Esophagus squamous epithelium (tissue), 4 donors: ENCODE results near the gene GPR150.

ENCODE experiments used
- POLR2A ChIP-seq, 4 donors: fragments of 450-650 bp; IDR thresholded peaks; one replicate each; pipeline ENCODE4 v1.6.1; 2017; ENCODE audit warnings: antibody characterized with exemption in 4 of 4, mild to moderate bottlenecking in 4 of 4, moderate library complexity in 3 of 4
- TF ChIP-seq, protein P1 (sequence below), 6 experiments: fragments of 450-650 bp in 4 of 6; fragments of 200-600 bp in 2 of 6; sonication (generic) in 2 of 6; IDR thresholded peaks; one replicate each; pipeline ENCODE4 v1.5.1; 2016 to 2019; ENCODE audit warnings: antibody characterized with exemption in 6 of 6, mild to moderate bottlenecking in 4 of 6, moderate library complexity in 4 of 6

DNA sequence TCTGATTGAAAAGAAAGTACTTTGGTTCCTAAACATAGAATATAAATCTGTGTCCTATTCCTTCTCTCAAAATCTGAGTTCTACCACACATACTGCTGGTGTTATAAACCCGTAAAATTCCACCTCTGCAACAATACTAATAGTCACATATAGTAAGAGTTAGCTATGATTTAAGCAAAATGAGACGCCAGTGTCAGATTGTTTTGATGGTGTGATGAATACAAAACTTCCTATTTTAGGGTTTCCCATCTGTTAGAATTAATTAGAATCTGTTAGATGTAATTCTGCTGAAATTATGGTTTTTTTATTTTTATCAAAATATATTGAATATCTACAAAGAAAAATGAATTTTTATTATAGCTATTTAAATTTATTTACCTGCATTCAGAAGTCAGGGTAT lies 38.3 kb upstream of the GPR150 start:
- TF ChIP-seq, protein P1, sequence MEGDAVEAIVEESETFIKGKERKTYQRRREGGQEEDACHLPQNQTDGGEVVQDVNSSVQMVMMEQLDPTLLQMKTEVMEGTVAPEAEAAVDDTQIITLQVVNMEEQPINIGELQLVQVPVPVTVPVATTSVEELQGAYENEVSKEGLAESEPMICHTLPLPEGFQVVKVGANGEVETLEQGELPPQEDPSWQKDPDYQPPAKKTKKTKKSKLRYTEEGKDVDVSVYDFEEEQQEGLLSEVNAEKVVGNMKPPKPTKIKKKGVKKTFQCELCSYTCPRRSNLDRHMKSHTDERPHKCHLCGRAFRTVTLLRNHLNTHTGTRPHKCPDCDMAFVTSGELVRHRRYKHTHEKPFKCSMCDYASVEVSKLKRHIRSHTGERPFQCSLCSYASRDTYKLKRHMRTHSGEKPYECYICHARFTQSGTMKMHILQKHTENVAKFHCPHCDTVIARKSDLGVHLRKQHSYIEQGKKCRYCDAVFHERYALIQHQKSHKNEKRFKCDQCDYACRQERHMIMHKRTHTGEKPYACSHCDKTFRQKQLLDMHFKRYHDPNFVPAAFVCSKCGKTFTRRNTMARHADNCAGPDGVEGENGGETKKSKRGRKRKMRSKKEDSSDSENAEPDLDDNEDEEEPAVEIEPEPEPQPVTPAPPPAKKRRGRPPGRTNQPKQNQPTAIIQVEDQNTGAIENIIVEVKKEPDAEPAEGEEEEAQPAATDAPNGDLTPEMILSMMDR (IDR thresholded peaks at IDR 0.05), result no peak
- no peak for TF ChIP-seq POLR2A (IDR thresholded peaks at IDR 0.05)
